SK-N-DZ (cell line): Measurements from ENCODE around the gene FBLIM1.

Experiments
- DNase-seq: peaks from one replicate; pipeline ENCODE4 v3.0.0-alpha.2; 2015; ENCODE audit warnings: low spot score

Gene FBLIM1

DNA sequence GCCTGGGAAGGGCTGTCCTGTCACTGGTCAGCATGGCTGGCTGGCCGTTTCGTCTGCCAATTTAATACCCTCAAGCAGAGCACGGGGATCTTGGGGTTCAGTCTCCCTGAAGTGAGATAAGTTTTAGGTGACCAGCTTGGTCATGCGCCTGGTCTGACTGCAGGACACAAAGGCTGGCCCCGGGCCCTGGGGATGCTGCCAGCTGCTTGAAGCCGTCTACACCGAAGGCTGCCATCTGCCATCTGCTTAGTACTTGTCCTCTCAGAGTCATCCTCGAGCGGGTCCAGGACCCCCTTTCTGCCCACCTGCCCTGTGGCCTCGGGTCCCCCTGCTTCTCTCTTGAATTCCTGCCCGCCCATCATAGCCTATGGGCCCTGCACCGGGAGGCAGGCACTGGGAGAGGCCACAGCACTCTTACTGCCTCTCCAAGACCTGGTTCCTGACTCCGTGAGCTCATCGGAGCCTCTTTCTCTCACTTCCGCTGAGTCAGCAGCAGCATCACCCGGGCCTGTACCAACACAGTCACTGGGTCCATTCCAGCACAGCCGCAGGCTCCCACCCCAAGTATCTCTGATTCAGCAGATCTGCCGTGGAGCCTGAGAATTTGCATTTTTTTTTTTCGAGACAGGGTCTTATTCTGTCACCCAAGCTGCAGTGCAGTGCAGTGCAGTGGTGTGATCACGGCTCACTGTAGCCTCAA is 7.0 kb downstream of the FBLIM1 start:
- no peak for DNase-seq

DNA sequence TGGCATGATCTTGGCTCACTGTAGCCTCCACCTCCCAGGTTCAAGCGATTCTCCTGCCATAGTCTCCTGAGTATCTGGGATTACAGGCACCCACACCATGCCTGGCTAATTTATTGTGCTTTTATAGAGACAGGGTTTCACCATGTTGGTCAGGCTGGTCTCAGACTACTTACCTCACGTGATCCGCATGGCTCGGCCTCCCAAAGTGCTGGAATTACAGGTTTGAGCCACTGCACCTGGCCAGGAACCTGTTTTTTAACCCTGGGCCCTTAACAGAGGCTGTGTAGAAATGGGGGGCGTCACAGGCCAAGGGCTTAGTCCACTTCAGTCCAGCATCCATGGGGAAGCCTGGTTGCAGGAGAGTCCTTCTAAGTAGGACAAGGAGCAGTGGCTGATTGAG is 9.3 kb downstream of the FBLIM1 start:
- no peak for DNase-seq

DNA sequence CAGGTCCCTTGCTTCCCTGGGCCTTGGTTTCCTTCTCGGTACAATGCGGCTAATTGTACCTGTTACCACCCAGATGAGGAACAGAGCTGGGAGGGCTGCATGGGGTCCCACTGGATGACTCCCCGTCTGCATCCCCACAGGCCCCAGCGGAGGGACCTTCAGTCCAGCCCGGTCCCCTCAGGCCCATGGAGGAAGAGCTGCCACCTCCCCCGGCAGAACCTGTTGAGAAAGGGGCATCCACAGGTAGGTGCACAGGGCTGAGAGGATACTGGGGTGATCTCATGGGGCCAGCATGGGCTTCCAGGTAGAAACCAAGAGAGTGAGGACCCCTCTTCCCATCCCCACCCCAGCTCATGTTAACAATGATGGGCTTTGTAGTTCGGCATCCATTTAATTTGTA is 9.8 kb downstream of the FBLIM1 start:
- DNase-seq = no peak

DNA sequence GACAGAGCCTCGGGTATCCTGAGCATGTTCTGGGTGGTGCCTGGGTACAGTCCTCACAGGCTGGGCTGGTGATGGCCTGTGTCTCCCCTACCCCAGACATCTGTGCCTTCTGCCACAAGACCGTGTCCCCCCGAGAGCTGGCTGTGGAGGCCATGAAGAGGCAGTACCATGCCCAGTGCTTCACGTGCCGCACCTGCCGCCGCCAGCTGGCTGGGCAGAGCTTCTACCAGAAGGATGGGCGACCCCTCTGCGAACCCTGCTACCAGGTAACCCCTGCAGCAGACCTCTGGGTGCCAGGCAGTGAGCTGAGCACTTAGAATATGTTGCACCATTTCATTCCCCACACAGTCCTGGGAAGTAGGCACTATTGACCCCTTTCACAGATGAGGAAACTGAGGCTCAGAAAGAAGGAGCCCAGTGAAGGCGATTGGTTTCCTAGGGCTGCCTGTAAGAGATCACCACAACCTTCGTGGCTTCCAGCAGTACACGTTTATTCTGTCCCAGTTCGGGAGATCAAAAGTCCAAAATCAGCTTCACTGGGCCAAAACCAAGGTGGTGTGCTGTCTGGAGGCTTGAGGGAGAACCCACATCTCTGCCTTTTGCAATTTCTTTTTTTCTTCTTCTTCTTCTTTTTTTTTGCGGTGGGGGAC is 11.8 kb downstream of the FBLIM1 start:
- DNase-seq = no peak

DNA sequence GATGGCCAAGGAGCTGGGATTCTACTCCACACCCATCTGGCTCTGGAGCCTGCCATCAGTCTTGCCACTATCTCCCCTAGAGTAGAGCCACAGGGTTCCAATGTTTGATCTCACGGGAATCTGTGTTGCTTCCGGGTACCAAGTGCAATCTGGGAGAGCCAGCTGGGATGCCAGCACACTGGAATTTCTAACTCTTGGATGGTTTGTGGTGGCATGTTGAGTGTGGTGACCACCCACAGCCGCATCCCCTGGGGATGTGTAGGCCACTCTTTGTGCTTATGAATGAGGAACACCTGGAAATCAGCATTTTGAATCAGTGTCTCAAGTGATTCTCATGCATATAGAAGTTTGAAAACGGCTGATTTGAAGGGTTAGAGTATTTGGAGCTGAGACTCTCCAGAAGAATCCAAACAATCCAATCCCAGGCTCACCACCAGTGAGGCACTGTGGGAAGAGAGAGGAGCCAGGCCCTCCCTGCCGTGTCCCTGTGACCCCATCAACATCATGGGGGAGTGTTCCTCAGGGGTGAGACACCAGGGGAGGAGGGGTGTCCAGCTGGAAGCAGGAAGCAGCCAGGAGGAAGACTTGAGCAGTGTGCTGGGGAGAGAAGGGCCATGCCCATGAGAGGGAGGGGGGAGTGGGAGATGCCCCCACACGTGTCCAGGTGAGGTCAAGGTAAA is 13.4 kb downstream of the FBLIM1 start:
- no peak for DNase-seq

DNA sequence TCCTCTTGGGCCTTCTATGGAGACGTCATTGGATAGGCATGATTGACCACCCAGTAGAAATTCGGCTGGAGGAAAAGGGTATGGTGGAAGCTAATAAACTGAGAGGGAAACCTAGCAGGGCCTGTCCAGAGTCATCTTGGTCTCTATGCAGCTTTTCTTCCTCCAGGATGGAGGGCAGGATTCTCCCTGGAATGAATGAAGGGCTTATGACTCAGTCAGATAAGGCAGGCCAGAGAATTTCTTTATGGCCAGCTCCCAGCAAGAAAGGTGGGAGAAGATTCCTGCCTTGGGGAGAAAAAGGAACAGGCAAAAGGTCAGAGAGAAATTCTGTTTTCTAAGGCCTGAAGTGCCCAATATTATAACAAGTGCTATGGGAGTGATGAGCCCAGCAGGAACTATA is 17.1 kb downstream of the FBLIM1 start:
- DNase-seq = no peak

DNA sequence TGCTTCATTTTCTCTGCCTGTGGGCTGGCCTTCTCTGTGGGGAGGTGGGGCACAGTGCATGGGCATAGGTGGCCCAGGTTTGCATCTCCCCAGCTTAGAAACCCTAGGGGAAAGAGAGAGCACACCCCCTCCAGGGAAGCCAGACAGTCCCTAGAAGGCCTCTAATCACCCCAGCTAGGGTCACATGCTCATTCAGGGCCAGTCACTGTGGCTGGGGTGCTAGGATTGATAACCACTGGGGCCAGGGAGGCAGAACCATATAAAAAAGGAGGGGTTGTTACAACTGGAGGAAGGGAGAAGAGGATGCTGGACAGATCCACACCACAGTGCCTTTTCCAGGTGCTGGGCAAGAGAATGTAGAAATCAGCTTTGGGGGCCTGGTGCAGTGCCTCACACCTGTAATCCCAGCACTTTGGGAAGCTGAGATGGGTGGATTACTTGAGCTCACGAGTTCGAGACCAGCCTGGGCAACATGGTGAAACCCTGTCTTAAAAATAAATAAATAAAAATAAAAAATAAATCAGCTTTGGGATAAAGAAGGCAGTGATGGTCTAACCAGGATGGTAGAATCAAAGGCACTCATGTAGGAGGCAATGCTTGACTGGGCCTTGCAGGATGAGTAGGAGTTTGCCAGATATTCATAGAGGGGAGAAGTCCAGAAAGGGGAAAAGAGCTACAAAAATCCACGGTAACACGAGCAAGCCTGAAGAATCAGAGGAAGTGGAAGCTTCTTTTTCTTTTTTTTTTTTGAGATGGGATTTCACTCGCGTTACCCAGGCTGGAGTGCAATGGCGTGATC is 19.5 kb downstream of the FBLIM1 start:
- no peak for DNase-seq

DNA sequence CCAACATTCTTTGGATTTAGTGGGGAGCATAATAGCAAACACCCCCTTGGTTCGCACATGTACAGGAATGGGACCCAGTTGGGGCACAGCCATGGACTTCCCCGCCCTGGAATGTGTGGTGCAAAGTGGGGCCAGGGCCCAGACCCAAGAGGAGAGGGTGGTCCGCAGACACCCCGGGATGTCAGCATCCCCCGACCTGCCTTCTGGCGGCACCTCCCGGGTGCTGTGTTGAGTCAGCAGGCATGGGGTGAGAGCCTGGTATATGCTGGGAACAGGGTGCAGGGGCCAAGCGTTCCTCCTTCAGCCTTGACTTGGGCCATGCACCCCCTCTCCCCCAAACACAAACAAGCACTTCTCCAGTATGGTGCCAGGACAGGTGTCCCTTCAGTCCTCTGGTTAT is 27.1 kb downstream of the FBLIM1 start:
- no peak for DNase-seq

DNA sequence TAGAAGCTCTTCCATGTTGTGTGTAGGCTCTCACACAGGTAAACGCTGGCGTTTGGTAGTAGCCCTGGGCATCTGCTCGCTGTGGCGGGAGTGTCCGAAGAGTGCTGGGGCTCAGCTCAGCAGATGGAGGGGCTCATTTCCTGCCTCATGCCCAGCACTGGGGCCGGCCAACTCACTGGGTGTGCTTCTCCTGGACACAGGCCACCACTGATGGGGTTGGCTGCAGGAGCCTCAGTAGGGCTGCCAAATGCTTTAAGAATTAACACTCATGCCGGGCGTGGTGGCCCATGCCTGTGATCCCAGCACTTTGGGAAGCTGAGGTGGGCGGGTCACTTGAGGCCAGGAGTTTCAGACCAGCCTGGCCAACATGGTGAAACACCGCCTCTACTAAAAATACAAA is 28.0 kb downstream of the FBLIM1 start:
- no peak for DNase-seq

DNA sequence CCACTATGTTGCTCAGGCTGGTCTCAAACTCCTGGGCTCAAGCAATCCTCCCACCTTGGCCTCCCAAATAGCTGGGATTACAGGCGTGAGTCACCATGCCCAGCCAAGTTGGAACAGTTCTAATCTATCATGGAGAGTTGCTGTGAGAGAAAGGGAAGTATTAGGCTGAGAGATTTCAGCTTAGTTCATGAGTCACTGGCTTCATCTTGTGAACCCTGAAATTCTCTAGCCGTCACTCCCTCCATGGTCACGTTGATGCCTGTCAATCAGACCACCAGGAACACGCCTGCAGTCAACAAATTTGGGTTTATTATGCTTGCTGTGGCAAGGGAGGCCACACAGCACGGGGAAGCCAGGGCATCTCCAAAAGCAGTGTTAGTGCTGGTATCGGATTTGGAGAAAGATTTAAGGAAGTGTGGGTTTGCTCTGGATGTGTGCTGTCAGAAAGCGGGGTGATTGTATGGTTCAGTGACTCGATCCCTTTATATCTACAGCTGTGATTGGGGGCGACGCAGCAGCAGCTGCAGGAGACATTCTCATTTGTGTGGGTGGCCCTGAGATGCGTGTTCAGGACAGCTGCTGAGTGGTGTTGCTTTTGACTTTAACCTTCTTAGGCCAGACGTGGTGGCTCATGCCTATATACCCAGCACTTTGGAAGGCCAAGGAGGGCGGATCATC is 30.2 kb downstream of the FBLIM1 start:
- no peak for DNase-seq

DNA sequence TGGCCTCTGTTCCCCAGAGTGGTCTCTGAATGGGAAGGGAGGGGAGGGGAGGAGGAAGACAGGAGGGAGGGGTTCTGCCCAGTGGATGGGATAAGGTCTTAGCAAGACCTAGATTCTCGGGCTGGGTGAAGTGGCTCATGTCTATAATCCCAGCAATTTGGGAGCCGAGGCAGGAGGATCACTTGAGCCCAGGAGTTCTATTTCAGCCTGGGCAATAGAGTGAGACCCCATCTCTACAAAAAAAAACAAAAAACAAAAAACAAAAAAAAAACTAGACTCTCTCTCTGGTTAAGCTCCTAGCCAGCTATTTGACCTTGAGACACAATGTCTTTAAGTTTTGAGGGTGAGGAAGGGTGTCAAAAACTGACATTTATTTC is 37.5 kb downstream of the FBLIM1 start:
- DNase-seq = no peak

DNA sequence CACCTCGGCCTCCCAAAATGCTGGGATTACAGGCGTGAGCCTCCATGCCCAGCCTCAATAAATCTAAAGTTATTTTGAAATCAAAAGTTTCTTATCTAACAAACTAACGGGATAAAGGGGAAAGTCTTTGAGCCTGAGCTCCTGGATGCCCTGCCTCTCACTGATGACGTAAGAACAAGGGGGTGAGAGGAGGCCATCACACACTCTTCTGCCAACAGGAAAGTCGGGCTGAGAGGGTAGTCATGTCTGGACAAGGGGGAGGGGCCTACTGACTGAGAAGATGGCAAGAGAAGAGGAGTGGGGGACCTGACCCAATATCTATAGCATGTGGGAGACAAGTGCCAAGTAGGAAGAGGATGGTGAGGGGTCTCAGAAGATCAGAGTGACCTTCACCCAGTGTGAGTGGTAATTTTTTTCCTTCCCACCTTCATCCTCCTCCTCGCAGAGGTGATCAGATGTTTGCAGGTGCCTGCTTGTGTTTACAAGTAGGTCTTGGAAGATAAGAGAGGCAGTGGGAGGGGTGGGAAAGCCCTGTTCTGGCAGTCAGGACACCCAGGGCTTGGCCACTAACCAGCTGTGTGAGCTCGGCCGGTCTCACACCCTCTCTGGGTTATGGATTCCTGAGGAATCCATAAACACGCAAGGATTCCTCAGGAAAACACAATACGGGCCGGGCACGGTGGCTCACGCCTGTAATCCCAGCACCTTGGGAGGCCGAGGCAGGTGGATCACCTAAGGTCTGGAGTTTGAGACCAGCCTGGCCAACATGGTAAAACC is 39.2 kb downstream of the FBLIM1 start:
- DNase-seq = no peak

DNA sequence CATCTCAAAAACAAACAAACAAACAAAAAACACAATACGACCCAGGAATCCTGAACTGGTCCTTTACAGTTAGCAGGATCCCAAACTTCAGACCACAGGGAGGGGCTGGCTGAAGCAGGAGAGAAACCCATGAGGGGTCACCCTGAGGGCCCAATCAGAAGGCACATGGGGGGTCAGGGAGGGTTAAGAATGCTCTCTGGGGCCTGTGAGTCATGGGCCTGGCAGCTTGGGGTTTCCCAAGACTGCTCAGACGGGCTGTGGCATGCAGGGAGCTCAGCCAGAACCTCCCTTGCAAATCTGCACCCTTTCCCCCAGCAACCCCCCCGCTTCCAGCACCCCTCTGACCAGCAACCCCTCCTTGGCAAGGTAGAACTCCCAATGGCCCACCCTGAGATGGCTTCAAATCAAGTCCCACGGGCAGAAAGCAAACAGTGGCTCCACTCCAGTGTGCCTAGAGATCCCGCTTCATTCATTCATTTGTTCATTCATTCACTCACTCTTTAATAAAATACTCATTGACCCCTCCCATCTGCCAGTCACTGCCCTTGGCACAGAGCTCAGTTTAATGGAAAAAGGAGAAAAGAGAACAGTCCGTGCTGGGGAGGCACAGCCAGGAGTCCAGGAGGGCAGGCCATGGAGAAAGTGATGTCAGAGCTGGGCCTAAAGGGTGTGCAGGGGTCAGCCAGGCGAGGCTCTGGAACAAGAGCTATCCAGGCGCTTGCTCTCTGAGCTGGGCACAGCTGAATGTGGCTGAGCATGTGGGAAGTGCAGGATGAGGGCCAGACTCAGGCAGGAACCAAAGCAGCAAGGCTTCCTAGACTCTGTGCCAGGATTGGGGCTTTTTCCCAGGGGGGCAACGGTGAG is 40.6 kb downstream of the FBLIM1 start:
- no peak for DNase-seq

DNA sequence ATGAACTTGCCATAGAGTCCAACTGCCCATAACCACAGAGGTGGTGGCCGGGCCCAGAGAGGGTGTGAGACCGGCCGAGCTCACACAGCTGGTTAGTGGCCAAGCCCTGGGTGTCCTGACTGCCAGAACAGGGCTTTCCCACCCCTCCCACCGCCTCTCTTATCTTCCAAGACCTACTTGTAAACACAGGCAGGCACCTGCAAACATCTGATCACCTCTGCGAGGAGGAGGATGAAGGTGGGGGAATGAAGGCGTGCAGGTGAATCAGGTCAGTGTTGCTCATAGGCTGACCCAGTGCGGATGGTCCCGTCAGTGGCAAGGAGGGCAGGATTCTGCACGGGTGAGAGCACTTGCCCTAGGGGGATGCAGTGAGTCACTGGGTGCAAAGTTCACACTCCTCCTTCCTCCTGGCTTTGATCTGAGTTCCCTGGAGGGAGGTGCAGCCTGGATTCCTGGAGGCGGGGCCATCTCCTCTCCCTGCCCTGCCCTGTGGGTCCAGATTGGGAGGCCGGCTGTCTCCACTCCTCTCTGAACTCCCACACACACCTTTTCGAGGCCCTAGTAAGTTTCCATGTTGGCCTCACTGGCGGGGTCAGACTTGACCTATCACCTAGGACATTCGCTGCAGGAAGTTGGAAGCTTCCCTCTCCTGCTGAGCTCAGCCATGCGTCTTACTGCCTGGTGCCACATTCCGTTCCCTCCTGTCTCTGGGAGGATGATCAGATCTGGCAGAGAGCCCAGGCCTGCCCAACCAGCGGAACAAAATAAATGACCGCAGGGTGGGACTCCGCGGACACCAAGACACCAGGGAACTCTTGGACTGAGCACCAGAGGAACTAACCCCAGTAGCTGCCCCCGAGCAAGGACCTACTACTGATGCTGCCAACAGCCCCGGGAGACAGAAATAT is 41.6 kb downstream of the FBLIM1 start:
- no peak for DNase-seq

DNA sequence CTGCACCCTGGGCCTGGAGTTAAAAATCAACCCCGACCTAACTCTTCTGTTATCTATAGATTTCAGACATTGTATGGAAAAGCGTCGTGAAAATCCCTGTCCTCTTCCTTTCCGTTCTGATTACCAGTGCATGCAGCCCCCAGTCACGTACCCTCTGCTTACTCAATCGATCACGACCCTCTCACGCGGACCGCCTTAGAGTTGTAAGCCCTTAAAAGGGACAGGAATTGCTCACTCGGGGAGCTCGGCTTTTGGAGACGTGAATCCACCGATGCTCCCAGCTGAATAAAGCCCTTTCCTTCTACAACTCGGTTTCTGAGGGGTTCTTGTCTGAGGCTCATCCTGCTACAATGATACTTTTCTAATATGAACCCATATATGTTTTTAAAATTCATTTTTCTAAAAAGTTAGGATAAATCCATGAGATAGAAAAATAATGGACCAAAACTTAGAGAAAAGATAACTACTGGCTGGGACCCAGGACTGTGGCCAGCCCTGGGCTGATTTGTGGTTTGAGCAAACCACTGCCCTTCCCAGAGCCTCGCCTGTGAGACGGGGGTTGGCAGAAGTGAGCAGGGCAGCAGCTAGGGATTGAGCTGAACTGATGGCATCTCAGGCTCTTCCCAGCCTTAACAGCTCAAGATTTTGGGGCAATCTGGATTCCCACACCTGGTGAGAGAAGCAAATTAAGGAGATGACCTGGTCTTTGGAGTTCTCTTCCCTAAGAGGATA is 43.8 kb downstream of the FBLIM1 start:
- no peak for DNase-seq

DNA sequence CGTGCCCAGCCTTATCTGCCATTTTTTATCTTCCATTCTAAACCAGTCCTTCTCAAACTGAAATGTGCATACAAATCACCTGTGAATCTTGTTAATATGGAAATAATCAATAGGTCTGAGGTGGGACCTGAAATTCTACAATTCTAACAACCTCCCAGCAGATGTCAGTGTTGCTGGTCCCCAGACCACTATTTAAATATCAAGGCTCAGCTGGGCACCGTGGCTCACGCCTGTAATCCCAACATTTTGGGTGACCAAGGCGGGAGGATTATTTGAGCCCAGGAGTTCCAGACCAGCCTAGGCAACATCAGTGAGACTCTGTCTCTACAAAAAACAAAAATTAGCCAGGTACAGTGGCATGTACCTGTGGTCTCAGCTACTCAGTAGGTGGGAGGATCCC is 44.8 kb downstream of the FBLIM1 start:
- DNase-seq = peak; percentile 32

DNA sequence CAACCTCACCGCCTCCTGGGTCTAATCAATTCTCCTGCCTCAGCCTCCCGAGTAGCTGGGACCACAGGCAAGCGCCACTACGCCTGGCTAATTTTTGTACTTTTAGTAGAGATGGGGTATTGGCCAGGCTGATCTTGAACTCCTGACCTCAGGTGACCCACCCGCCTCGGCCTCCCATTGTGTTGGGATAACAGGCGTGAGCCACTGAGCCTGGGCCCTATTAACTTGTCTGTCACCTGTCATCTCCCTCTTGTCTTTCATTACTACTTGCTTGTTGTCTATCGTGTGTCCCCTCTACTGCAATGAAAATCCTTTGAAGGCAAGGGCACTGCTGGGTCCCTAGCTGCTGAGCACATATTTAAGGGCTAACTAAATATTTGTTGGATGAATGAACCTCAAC is 45.5 kb downstream of the FBLIM1 start:
- DNase-seq = no peak

DNA sequence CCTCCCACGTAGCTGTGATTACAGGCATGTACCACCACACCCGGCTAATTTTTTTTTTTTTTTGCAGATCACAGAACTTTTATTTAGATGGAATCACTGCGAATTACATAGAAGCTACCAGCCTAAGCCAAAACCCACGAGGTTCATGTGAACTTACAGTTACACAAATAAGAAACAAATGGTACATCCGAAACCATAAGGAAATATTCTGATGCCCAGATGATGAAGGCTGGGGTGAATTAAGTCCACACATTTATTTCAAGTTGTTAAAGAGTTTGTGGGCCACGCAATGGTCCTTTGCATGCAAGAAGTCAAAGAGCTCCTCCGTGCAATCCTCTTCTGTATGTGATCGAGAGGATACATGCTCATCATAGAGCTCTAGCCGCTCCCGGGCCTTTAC is 48.5 kb downstream of the FBLIM1 start:
- DNase-seq = no peak
